Ovary (tissue), 3 donors: Measurements from ENCODE around the gene ZNF385D.

Experiments
- CTCF ChIP-seq, 3 donors: fragments of 450-650 bp in 2 of 3; fragments of 200-600 bp in 1 of 3; IDR thresholded peaks; one replicate each; pipeline versions ENCODE4 v1.5.1 to v1.8.0; 2016 to 2022; ENCODE audit warnings: antibody characterized with exemption in 3 of 3, mild to moderate bottlenecking in 1 of 3
- POLR2A ChIP-seq: fragments of 450-650 bp; IDR thresholded peaks from one replicate; pipeline ENCODE4 v1.6.1; 2017; ENCODE audit warnings: antibody characterized with exemption, mild to moderate bottlenecking, moderate library complexity
- donor health status: DM: no; HTN: no; CAD: no.

- TF ChIP-seq CTCF (IDR thresholded peaks at IDR 0.05) (no peak), POLR2A (no peak)
These were observed 38.7 kb upstream of the ZNF385D start for GRCh38 chr3:21789730-21790129.
